HEK293 (cell line): ENCODE data around the gene AFF3.
A peak's percentile ranks its signal among the peaks of the same experiment; 100 is the strongest.

ENCODE experiments used
- CTCF ChIA-PET: fragments of 350-600 bp; formaldehyde crosslinking; extraction: SDS; loops from one replicate; lab custom pipeline; 2021; ENCODE audit warnings: antibody characterized with exemption; lab: Yijun Ruan, JAX
- POLR2A ChIA-PET: fragments of 300-600 bp; formaldehyde crosslinking; extraction: SDS; loops from one replicate; lab custom pipeline; 2020; ENCODE audit warnings: antibody characterized with exemption, inconsistent platforms; lab: Yijun Ruan, JAX
- H3K27ac ChIP-seq: fragments of 200-500 bp; sonication (Bioruptor generic); 2 replicates; pipeline ENCODE4 v1.5.1; 2014; ENCODE audit warnings: low read depth, low read length, control low read depth, inconsistent platforms; ENCODE audit errors: extremely low read depth
- H3K36me3 ChIP-seq, 2 experiments: fragments of 200-500 bp in 1 of 2; sonication (Bioruptor generic) in 1 of 2; 1 replicate in 1 of 2; 2 replicates in 1 of 2; pipeline ENCODE4 v1.5.1; 2014 to 2017; ENCODE audit warnings: inconsistent platforms in 2 of 2, low read length in 2 of 2; ENCODE audit not compliant: control insufficient read depth in 2 of 2, insufficient read depth in 1 of 2
- H3K4me1 ChIP-seq: fragments of 200-500 bp; sonication (Bioruptor generic); 2 replicates; pipeline ENCODE4 v1.5.1; 2014; ENCODE audit warnings: mild to moderate bottlenecking, low read length, inconsistent platforms; ENCODE audit not compliant: control insufficient read depth, insufficient read depth
- H3K4me3 ChIP-seq: 2 replicates; pipeline ENCODE4 v1.5.1; 2011; ENCODE audit warnings: low read depth, mild to moderate bottlenecking, control low read depth, low read length, moderate library complexity
- H3K9me3 ChIP-seq: fragments of 200-500 bp; sonication (Bioruptor generic); 2 replicates; pipeline ENCODE4 v1.5.1; 2014; ENCODE audit warnings: low read depth, low read length, inconsistent platforms; ENCODE audit not compliant: control insufficient read depth, insufficient read depth
- GLI2 ChIP-seq: fragments of 450-650 bp; formaldehyde crosslinking; IDR thresholded peaks from 2 replicates; pipeline ENCODE4; 2017; ENCODE audit warnings: missing biosample characterization, missing genetic modification characterization, low read depth, borderline replicate concordance
- GLIS1 ChIP-seq: fragments of 450-650 bp; formaldehyde crosslinking; IDR thresholded peaks from 2 replicates; pipeline ENCODE4 v1.5.1; 2016; ENCODE audit warnings: missing biosample characterization, missing genetic modification characterization
- KLF9 ChIP-seq: fragments of 450-650 bp; formaldehyde crosslinking; IDR thresholded peaks from 2 replicates; pipeline ENCODE4 v1.5.1; 2016; ENCODE audit warnings: missing biosample characterization, missing genetic modification characterization, low read depth
- MEIS1 ChIP-seq: sonication (generic); formaldehyde crosslinking; IDR thresholded peaks from 2 replicates; pipeline ENCODE4 v1.8.1; 2022; ENCODE audit warnings: missing genetic modification reagents, mild to moderate bottlenecking, borderline replicate concordance
- SETDB1 ChIP-seq: IDR thresholded peaks from one replicate; pipeline ENCODE4 v1.6.1; 2017; ENCODE audit warnings: mild to moderate bottlenecking, low read length, moderate library complexity, mixed read lengths; ENCODE audit not compliant: insufficient read length
- SP7 ChIP-seq: fragments of 450-650 bp; formaldehyde crosslinking; IDR thresholded peaks from 2 replicates; pipeline ENCODE4 v1.5.1; 2016; ENCODE audit warnings: missing biosample characterization, missing genetic modification characterization
- ZBTB21 ChIP-seq: fragments of 450-650 bp; formaldehyde crosslinking; IDR thresholded peaks from 2 replicates; pipeline ENCODE4 v1.5.1; 2017; ENCODE audit warnings: missing biosample characterization, missing genetic modification characterization
- ZNF146 ChIP-seq: fragments of 450-650 bp; formaldehyde crosslinking; IDR thresholded peaks from 2 replicates; pipeline ENCODE4 v1.5.1; 2016; ENCODE audit warnings: missing biosample characterization, missing genetic modification characterization
- ZNF174 ChIP-seq: fragments of 450-650 bp; formaldehyde crosslinking; IDR thresholded peaks from 2 replicates; pipeline ENCODE4 v1.5.0; 2017; ENCODE audit warnings: missing biosample characterization, mild to moderate bottlenecking, missing genetic modification characterization
- ZNF529 ChIP-seq: fragments of 450-650 bp; formaldehyde crosslinking; IDR thresholded peaks from 2 replicates; pipeline ENCODE4 v1.5.1; 2017; ENCODE audit warnings: missing genetic modification characterization, missing biosample characterization; ENCODE audit not compliant: insufficient replicate concordance
- ZNF624 ChIP-seq: fragments of 450-650 bp; formaldehyde crosslinking; IDR thresholded peaks from 2 replicates; pipeline ENCODE4 v1.5.1; 2017; ENCODE audit warnings: missing biosample characterization, missing genetic modification characterization
- ZNF670 ChIP-seq: fragments of 450-650 bp; formaldehyde crosslinking; IDR thresholded peaks from 2 replicates; pipeline ENCODE4 v1.5.1; 2016; ENCODE audit warnings: missing biosample characterization, missing genetic modification characterization, low read depth
- ZNF701 ChIP-seq: fragments of 450-650 bp; formaldehyde crosslinking; IDR thresholded peaks from 2 replicates; pipeline ENCODE4 v1.5.1; 2016; ENCODE audit warnings: missing biosample characterization, missing genetic modification characterization
- TF ChIP-seq, protein P1 (sequence below): fragments of 450-650 bp; formaldehyde crosslinking; IDR thresholded peaks from 2 replicates; pipeline ENCODE4 v1.5.1; 2017; ENCODE audit warnings: missing biosample characterization, missing genetic modification characterization
- TF ChIP-seq, protein P2 (sequence below): fragments of 450-650 bp; formaldehyde crosslinking; IDR thresholded peaks from 2 replicates; pipeline ENCODE4 v1.5.1; 2017; ENCODE audit warnings: missing biosample characterization, missing genetic modification characterization
- TF ChIP-seq, protein P3 (sequence below): fragments of 450-650 bp; IDR thresholded peaks from 2 replicates; pipeline ENCODE4 v1.5.1; 2018; ENCODE audit warnings: missing biosample characterization, mild to moderate bottlenecking, missing genetic modification characterization
- TF ChIP-seq, protein P4 (sequence below): fragments of 450-650 bp; formaldehyde crosslinking; conservative IDR thresholded peaks from 2 replicates; pipeline ENCODE4 v1.5.1; 2016; ENCODE audit warnings: low read depth, missing biosample characterization, missing genetic modification characterization
- TF ChIP-seq, protein P5 (sequence below): fragments of 450-650 bp; formaldehyde crosslinking; IDR thresholded peaks from 2 replicates; pipeline ENCODE4 v1.5.1; 2017; ENCODE audit warnings: missing biosample characterization, missing genetic modification characterization

The AFF3 gene

DNA sequence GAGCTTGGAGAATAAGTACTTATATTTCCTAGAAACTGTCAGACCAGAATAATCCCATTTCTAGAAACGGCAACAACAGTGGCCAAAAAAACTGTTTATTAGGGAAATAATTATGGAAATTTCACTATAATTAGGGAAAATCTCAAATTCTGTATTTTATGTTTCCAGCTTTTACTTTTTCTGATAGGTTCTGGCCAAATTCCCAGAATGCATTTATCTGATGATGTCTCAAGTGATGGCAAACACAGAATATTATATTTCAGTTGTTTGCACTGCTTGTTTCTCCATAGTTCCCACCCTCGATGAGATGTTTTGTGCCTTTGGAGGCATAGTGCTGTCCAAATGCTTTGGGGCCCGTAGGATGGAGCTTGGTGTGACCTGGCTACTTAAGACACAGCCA lies 66.9 kb downstream of the AFF3 start:
- POLR2A ChIA-PET, result no interaction called here
- TF ChIP-seq KLF9, result no peak
- TF ChIP-seq, protein P1, sequence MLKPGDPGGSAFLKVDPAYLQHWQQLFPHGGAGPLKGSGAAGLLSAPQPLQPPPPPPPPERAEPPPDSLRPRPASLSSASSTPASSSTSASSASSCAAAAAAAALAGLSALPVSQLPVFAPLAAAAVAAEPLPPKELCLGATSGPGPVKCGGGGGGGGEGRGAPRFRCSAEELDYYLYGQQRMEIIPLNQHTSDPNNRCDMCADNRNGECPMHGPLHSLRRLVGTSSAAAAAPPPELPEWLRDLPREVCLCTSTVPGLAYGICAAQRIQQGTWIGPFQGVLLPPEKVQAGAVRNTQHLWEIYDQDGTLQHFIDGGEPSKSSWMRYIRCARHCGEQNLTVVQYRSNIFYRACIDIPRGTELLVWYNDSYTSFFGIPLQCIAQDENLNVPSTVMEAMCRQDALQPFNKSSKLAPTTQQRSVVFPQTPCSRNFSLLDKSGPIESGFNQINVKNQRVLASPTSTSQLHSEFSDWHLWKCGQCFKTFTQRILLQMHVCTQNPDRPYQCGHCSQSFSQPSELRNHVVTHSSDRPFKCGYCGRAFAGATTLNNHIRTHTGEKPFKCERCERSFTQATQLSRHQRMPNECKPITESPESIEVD (tag by site-specific recombination), result peak; percentile 65
- TF ChIP-seq MEIS1, result no peak
- H3K4me1 ChIP-seq, result peaks cover 2% of the 10 kb centered on the region; the same call in 1 of the 2 replicates
- H3K9me3 ChIP-seq, result no peaks in the 10 kb centered on the region
- no peak overlapping the region for H3K4me3 ChIP-seq
- no peaks in the 10 kb centered on the region for H3K36me3 ChIP-seq
- H3K27ac ChIP-seq, result no peak overlapping the region
- CTCF ChIA-PET, result no interaction called here

DNA sequence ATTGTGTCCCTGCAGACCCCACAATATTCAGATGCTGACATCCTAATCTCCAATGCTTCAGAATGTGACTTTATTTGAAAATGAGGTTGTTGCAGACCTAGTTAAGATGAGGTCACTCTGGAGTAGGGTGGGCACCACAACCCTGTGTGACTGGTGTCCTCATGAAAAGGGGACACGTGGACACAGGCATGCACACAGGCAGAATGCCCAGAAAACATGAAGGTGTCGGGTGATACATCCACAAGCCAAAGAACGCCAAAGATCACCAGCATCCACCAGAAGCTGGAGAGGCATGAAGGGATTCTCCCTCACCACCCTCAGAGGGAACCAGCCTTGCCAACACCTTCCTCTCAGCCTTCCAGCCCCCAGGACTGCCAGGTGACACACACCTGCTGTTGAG lies 69.3 kb downstream of the AFF3 start:
- peaks cover 8% of the 10 kb centered on the region for H3K4me1 ChIP-seq
- TF ChIP-seq ZBTB21 (no peak), ZNF146 (tag by site-specific recombination) (no peak), ZNF174 (tag by site-specific recombination) (no peak), GLI2 (no peak), SETDB1 (no peak), ZNF670 (tag by site-specific recombination) (no peak), ZNF624 (tag by site-specific recombination) (no peak), GLIS1 (tag by site-specific recombination) (no peak), SP7 (tag by site-specific recombination) (no peak), ZNF529 (tag by site-specific recombination) (no peak), ZNF701 (tag by site-specific recombination) (no peak)
- TF ChIP-seq, protein P2, sequence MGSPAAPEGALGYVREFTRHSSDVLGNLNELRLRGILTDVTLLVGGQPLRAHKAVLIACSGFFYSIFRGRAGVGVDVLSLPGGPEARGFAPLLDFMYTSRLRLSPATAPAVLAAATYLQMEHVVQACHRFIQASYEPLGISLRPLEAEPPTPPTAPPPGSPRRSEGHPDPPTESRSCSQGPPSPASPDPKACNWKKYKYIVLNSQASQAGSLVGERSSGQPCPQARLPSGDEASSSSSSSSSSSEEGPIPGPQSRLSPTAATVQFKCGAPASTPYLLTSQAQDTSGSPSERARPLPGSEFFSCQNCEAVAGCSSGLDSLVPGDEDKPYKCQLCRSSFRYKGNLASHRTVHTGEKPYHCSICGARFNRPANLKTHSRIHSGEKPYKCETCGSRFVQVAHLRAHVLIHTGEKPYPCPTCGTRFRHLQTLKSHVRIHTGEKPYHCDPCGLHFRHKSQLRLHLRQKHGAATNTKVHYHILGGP (tag by site-specific recombination), result no peak
- TF ChIP-seq, protein P3, sequence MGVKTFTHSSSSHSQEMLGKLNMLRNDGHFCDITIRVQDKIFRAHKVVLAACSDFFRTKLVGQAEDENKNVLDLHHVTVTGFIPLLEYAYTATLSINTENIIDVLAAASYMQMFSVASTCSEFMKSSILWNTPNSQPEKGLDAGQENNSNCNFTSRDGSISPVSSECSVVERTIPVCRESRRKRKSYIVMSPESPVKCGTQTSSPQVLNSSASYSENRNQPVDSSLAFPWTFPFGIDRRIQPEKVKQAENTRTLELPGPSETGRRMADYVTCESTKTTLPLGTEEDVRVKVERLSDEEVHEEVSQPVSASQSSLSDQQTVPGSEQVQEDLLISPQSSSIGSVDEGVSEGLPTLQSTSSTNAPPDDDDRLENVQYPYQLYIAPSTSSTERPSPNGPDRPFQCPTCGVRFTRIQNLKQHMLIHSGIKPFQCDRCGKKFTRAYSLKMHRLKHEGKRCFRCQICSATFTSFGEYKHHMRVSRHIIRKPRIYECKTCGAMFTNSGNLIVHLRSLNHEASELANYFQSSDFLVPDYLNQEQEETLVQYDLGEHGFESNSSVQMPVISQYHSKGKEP (tag by site-specific recombination), result no peak
- TF ChIP-seq, protein P4, sequence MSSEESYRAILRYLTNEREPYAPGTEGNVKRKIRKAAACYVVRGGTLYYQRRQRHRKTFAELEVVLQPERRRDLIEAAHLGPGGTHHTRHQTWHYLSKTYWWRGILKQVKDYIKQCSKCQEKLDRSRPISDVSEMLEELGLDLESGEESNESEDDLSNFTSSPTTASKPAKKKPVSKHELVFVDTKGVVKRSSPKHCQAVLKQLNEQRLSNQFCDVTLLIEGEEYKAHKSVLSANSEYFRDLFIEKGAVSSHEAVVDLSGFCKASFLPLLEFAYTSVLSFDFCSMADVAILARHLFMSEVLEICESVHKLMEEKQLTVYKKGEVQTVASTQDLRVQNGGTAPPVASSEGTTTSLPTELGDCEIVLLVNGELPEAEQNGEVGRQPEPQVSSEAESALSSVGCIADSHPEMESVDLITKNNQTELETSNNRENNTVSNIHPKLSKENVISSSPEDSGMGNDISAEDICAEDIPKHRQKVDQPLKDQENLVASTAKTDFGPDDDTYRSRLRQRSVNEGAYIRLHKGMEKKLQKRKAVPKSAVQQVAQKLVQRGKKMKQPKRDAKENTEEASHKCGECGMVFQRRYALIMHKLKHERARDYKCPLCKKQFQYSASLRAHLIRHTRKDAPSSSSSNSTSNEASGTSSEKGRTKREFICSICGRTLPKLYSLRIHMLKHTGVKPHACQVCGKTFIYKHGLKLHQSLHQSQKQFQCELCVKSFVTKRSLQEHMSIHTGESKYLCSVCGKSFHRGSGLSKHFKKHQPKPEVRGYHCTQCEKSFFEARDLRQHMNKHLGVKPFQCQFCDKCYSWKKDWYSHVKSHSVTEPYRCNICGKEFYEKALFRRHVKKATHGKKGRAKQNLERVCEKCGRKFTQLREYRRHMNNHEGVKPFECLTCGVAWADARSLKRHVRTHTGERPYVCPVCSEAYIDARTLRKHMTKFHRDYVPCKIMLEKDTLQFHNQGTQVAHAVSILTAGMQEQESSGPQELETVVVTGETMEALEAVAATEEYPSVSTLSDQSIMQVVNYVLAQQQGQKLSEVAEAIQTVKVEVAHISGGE (tag by site-specific recombination), result no peak
- TF ChIP-seq, protein P5, sequence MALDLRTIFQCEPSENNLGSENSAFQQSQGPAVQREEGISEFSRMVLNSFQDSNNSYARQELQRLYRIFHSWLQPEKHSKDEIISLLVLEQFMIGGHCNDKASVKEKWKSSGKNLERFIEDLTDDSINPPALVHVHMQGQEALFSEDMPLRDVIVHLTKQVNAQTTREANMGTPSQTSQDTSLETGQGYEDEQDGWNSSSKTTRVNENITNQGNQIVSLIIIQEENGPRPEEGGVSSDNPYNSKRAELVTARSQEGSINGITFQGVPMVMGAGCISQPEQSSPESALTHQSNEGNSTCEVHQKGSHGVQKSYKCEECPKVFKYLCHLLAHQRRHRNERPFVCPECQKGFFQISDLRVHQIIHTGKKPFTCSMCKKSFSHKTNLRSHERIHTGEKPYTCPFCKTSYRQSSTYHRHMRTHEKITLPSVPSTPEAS (tag by site-specific recombination), result no peak
- no peaks in the 10 kb centered on the region for H3K9me3 ChIP-seq
- no peak overlapping the region for H3K27ac ChIP-seq
- no peak overlapping the region for H3K4me3 ChIP-seq
- no peaks in the 10 kb centered on the region for H3K36me3 ChIP-seq
- ChIA-PET POLR2A (no interaction called here), CTCF (no interaction called here)
